HUES48 (cell line): ENCODE measurements around the gene SCUBE1.
A peak's percentile ranks its signal among the peaks of the same experiment; 100 is the strongest.

Experiments
- H3K27ac ChIP-seq: one replicate; pipeline ENCODE4 v1.7.0; 2013; ENCODE audit warnings: low read depth, low read length, inconsistent platforms
- H3K27me3 ChIP-seq: 2 replicates; pipeline ENCODE4 v1.6.1; 2013; ENCODE audit warnings: mild to moderate bottlenecking, low read length; ENCODE audit not compliant: control insufficient read depth, insufficient read depth
- H3K36me3 ChIP-seq: 2 replicates; pipeline ENCODE4 v1.6.1; 2013; ENCODE audit warnings: low read length; ENCODE audit not compliant: control insufficient read depth, insufficient read depth
- H3K4me1 ChIP-seq: 2 replicates; pipeline ENCODE4 v1.6.1; 2013; ENCODE audit warnings: mild to moderate bottlenecking, low read length; ENCODE audit not compliant: control insufficient read depth, insufficient read depth
- H3K4me3 ChIP-seq: 2 replicates; pipeline ENCODE4 v1.5.1; 2013; ENCODE audit warnings: mild to moderate bottlenecking, low read depth, low read length
- H3K9ac ChIP-seq: 2 replicates; pipeline ENCODE4 v1.6.1; 2013; ENCODE audit warnings: mild to moderate bottlenecking, low read depth, low read length, moderate library complexity
- H3K9me3 ChIP-seq: 2 replicates; pipeline ENCODE4 v1.6.1; 2013; ENCODE audit warnings: low read length; ENCODE audit not compliant: control insufficient read depth, insufficient read depth

The SCUBE1 gene

GRCh38 chr22:43158778-43159483, 184.2 kb downstream of the SCUBE1 start:
- no peaks in the 10 kb centered on the region for H3K27me3 ChIP-seq
- H3K4me3 ChIP-seq, result no peak overlapping the region
- H3K9me3 ChIP-seq, result no peaks in the 10 kb centered on the region
- no peak overlapping the region for H3K9ac ChIP-seq
- no peak overlapping the region for H3K27ac ChIP-seq
- no peaks in the 10 kb centered on the region for H3K36me3 ChIP-seq
- no peaks in the 10 kb centered on the region; the same call in 1 of the 2 replicates for H3K4me1 ChIP-seq

GRCh38 chr22:43157874-43158546, 185.2 kb downstream of the SCUBE1 start:
- no peaks in the 10 kb centered on the region for H3K27me3 ChIP-seq
- H3K9me3 ChIP-seq, result no peaks in the 10 kb centered on the region
- H3K4me3 ChIP-seq, result no peak overlapping the region
- no peak overlapping the region for H3K9ac ChIP-seq
- H3K27ac ChIP-seq, result no peak overlapping the region
- no peaks in the 10 kb centered on the region; the same call in 1 of the 2 replicates for H3K4me1 ChIP-seq
- H3K36me3 ChIP-seq, result no peaks in the 10 kb centered on the region

- Histone ChIP-seq H3K4me3 (no peak overlapping the region), H3K27me3 (peaks cover 3% of the 10 kb centered on the region; the same call in 1 of the 2 replicates), H3K9me3 (no peaks in the 10 kb centered on the region), H3K36me3 (no peaks in the 10 kb centered on the region), H3K4me1 (peaks cover 7% of the 10 kb centered on the region; the same call in 1 of the 2 replicates), H3K9ac (no peak overlapping the region), H3K27ac (no peak overlapping the region)
Observed at GRCh38 chr22:43156413-43156812, 186.8 kb downstream of the SCUBE1 start.

GRCh38 chr22:43155789-43156188, 187.4 kb downstream of the SCUBE1 start:
- Histone ChIP-seq H3K4me1 (peaks cover 7% of the 10 kb centered on the region; the same call in 1 of the 2 replicates), H3K9me3 (no peaks in the 10 kb centered on the region), H3K9ac (no peak overlapping the region), H3K27me3 (peaks cover 6% of the 10 kb centered on the region; the same call in 1 of the 2 replicates), H3K36me3 (no peaks in the 10 kb centered on the region), H3K27ac (no peak overlapping the region), H3K4me3 (no peak overlapping the region)

GRCh38 chr22:43154887-43155536, 188.2 kb downstream of the SCUBE1 start:
- H3K27ac ChIP-seq, result no peak overlapping the region
- no peaks in the 10 kb centered on the region for H3K9me3 ChIP-seq
- H3K27me3 ChIP-seq, result peaks cover 8% of the 10 kb centered on the region; the same call in 1 of the 2 replicates
- H3K36me3 ChIP-seq, result no peaks in the 10 kb centered on the region
- H3K4me1 ChIP-seq, result peaks cover 7% of the 10 kb centered on the region; the same call in 1 of the 2 replicates
- H3K9ac ChIP-seq, result no peak overlapping the region
- H3K4me3 ChIP-seq, result no peak overlapping the region

GRCh38 chr22:43153899-43154298, 189.3 kb downstream of the SCUBE1 start:
- Histone ChIP-seq H3K27me3 (peaks cover 8% of the 10 kb centered on the region; the same call in 1 of the 2 replicates), H3K9ac (no peak overlapping the region), H3K36me3 (no peaks in the 10 kb centered on the region), H3K4me3 (no peak overlapping the region), H3K27ac (no peak overlapping the region), H3K4me1 (peaks cover 7% of the 10 kb centered on the region; the same call in 1 of the 2 replicates), H3K9me3 (no peaks in the 10 kb centered on the region)

- Histone ChIP-seq H3K9me3 (no peaks in the 10 kb centered on the region), H3K27me3 (peaks cover 8% of the 10 kb centered on the region; the same call in 1 of the 2 replicates), H3K9ac (no peak overlapping the region), H3K4me1 (peaks cover 7% of the 10 kb centered on the region; the same call in 1 of the 2 replicates), H3K36me3 (no peaks in the 10 kb centered on the region), H3K4me3 (peak overlapping the region; percentile 59; the same call in 1 of the 2 replicates), H3K27ac (no peak overlapping the region)
Observed at GRCh38 chr22:43152357-43153071, 190.7 kb downstream of the SCUBE1 start.

GRCh38 chr22:43152003-43152356, 191.2 kb downstream of the SCUBE1 start:
- Histone ChIP-seq H3K4me1 (peaks cover 7% of the 10 kb centered on the region; the same call in 1 of the 2 replicates), H3K9me3 (no peaks in the 10 kb centered on the region), H3K4me3 (peak overlapping the region; percentile 59; the same call in 1 of the 2 replicates), H3K27me3 (peaks cover 8% of the 10 kb centered on the region; the same call in 1 of the 2 replicates), H3K36me3 (no peaks in the 10 kb centered on the region), H3K9ac (no peak overlapping the region), H3K27ac (no peak overlapping the region)

GRCh38 chr22:43151251-43152002, 191.7 kb downstream of the SCUBE1 start, which contains the start of gene TSPO:
TSS of gene TSPO (plus strand) at chr22:43151559. CDS start at chr22:43159239, 7,680 bp downstream.
- Histone ChIP-seq H3K27me3 (peaks cover 8% of the 10 kb centered on the region; the same call in 1 of the 2 replicates), H3K27ac (no peak within 1 kb of the TSS), H3K9ac (no peak within 1 kb of the TSS), H3K4me1 (peaks cover 7% of the 10 kb centered on the region; the same call in 1 of the 2 replicates), H3K9me3 (no peaks in the 10 kb centered on the region), H3K4me3 (peak within 1 kb of the TSS; percentile 59), H3K36me3 (no peaks in the 10 kb centered on the region)

GRCh38 chr22:43150731-43151206, 192.4 kb downstream of the SCUBE1 start:
- peaks cover 8% of the 10 kb centered on the region; the same call in 1 of the 2 replicates for H3K27me3 ChIP-seq
- peak overlapping the region; percentile 54 for H3K4me3 ChIP-seq
- H3K4me1 ChIP-seq, result peaks cover 7% of the 10 kb centered on the region; the same call in 1 of the 2 replicates
- H3K9me3 ChIP-seq, result no peaks in the 10 kb centered on the region
- no peaks in the 10 kb centered on the region for H3K36me3 ChIP-seq
- no peak overlapping the region for H3K9ac ChIP-seq
- H3K27ac ChIP-seq, result no peak overlapping the region
